Glomerular visceral epithelial cell (primary cell): ENCODE data around the gene TBCK.
A peak's percentile ranks its signal among the peaks of the same experiment; 100 is the strongest.
"Not testable (repeated sequence)": the region's sequence is repeated elsewhere in the genome, so short reads cannot be mapped to it uniquely, and the experiment has no call there.

Experiments used
- DNase-seq: peaks from one replicate; pipeline ENCODE4 v3.0.0-alpha.2; 2016; ENCODE audit errors: extremely low spot score

Gene TBCK

DNA sequence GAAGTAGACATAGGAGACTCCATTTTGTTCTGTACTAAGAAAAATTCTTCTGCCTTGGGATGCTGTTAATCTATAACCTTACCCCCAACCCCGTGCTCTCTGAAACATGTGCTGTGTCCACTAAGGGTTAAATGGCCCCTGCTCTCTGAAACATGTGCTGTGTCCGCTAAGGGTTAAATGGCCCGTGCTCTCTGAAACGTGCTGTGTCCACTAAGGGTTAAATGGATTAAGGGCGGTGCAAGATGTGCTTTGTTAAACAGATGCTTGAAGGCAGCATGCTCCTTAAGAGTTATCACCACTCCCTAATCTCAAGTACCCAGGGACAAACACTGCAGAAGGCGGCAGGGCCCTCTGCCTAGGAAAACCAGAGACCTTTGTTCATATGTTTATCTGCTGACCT, 5.8 kb upstream of the TBCK start:
- not testable (repeated sequence) for DNase-seq

DNA sequence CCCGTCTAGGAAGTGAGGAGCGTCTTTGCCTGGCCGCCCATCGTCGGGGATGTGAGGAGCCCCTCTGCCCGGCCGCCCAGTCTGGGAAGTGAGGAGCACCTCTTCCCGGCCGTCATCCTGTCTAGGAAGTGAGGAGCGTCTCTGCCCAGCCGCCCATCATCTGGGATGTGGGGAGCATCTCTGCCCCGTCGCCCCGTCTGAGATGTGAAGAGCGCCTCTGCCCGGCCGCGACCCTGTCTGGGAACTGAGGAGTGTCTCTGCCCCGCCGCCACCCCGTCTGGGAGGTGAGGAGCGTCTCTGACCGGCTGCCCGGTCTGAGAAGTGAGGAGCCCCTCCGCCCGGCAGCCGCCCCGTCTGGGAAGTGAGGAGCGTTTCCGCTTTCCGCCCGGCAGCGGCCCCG, 5.2 kb upstream of the TBCK start:
- not testable (repeated sequence) for DNase-seq

DNA sequence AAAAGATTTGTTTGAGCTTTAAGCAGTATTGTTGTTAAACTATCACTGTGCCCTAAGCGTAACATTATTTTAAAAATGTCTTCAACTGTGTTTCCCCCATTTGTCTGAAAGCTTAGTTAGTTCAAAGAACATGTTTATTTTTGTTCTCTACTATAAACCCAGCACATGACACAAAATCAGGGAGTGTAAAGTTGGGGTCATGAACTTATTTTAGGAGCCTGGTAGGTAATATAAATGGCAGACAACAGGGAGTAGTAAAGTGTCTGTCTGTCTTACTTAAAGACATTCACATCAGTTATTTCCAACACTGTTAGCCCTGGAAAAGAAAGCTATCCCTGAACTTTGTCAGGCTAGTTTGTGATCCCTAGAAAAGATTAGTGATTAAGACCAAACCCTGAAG, 4.2 kb upstream of the TBCK start:
- no peak for DNase-seq

DNA sequence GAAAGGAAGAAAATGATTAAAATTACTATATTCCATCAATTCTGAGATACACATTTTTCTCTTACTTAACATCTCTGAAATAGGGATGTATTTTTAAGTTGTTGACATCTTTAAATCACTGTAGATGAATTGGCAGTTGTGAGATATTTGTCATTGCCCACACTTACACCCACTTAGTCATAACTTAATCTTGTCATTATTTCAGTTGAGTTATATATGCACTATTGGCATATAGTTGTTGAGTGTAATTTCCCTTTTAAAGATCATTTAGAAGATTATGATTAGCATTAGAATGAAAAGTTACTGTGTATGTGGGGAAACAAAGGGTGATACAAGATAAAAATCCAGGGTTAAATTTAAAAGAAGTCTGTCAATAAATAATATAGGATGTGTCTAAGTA, 2.5 kb upstream of the TBCK start:
- no peak for DNase-seq

DNA sequence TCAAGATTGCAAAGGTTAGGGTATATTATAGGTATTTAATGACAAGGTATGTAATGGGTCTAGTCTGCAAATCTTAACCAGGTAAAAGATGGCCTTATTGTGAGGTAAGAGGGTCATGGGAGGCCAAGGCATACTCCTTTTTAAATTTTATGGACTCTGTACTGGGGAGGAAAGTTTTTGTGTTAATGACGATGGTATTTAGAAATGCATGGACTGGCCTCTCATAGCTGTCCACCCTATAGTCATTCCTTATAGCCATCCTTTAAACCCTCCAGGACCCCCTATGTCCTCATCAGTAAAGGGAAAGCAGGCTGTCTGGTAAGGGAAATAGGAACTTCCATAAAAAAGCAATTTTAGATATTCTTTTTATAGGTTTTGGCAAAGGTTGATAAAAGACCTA, 1.8 kb upstream of the TBCK start:
- no peak for DNase-seq

DNA sequence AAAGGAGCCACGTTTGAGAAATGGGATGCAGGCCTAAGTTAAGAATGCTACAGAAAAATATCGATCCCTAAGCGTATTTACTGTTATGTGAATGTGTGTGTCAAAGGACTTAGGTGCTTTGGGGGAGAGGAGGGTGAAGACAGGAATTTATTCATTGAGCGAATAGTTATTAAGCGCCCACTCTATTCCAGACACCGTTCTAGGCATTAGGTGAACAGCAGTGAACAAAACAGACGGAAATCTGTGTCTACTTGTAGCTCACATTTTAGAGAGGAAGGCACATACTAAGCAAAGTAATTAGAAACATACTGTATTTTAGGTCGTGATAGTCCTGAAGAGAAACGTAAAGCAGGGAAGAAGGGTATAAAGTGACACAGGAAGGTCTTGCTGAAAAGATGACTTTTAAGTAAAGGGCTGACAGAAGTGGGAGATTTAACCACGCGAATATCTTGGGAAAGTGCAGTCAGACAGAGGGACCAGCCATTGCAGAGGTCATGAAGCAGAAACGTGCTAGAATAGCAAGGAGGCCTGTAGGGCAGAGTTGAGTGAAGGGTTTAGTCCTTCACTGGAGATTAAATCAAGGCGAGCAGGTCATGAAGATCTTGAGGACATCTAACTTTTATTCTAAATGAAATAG, 882 bp upstream of the TBCK start:
- DNase-seq, result peak; percentile 12

DNA sequence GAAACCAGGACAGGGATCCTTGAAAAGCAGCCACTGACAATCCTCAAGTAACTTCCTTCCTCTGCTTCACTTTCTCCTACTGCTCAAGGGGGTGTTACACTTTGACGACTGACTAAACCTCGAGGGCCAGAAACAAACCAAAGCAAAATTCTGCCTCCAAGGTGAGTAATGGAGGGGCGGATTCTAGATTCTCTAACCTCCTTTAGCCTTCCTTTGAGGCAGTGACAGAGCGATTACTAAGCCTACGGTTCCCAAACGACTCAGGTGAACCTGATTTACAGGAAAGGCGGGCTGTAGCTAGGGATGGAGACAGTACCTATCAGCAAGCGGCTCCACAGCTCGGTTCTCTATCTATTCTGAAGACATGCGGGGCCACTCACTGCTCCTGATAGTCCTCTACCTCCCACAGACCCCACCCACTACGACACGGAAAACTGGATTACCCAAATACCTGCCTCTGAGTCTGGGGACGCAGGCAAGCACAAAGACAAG, 487 bp downstream of the TBCK start:
- DNase-seq, result peak; percentile 52

DNA sequence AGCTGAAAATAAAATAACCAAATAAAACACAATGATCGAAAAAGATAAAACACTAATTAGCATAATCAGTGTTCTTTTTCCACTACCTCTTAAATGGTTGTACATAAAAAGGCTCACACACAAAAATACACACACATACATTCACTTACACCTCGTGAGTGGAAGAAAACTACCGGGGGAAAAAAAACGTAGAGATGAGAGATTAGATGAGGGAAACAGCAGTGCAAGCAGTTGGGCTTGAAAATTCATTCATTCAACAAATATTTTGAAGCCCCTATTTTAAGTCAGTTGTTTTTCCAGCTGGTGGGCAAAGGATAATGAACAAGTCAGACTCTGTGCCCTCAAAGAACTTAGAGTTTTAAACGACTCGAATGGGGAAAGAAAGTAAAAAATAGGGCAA, 1.0 kb downstream of the TBCK start:
- DNase-seq, result no peak

DNA sequence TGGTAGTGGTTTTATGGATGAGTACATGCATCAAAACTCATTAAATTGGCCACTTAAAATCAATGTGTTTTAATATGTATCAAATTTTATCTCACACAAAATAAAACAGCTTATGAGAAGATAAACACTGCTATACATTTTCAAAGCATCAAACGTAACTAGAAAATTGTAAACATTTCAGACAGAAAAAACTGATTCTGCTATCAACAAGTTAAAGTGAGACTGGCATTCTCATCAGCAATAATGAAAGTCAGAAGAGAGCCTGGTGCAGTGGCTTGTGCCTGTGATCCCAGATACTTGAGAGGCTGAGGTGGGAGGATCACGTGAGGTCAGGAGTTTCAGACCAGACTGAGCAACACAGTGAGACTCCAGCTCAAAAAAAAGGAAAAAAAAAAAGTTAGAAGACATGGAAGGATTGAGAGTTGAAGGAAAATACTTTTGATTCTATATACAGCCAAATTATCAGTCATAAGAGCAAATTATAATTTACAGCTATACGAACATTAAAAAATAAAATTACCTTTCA, 2.9 kb downstream of the TBCK start:
- peak; percentile 13 for DNase-seq

DNA sequence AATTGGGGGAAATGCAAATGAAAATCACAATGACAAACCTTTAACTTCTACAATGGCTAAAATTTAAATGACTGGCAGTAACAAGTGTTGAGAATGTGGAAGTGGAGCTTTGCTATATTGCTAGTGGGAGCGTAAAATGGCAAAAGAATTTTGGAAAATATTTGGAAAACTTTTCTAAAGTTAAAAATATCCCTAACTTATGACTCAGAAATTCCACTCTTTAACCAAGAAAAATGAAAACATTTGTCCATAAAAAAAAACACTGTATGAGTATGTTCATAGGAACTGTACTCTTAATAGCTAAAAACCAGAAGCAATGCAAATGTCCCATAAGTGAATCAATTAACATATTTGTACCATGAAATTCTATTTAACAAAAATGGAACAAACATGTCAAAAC, 3.6 kb downstream of the TBCK start:
- no peak for DNase-seq

DNA sequence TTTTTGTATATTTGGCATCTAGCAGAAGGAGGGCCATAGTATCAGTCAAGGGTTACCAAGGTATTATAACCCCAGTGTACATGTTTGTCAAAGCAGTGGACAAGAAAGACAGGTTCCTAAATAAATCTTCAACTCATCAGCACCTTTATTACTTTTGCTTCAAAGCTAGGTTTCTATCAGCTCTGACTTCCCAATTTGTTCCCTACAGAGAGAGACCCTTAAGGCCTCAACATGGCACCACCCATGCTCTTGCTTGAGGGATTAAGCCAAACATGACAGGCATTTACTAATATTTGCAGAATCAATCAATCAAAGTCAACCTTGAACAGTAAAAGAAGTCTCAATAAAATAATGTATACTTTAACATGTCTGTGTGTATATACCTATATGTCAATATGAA, 9.4 kb downstream of the TBCK start:
- DNase-seq, result no peak

DNA sequence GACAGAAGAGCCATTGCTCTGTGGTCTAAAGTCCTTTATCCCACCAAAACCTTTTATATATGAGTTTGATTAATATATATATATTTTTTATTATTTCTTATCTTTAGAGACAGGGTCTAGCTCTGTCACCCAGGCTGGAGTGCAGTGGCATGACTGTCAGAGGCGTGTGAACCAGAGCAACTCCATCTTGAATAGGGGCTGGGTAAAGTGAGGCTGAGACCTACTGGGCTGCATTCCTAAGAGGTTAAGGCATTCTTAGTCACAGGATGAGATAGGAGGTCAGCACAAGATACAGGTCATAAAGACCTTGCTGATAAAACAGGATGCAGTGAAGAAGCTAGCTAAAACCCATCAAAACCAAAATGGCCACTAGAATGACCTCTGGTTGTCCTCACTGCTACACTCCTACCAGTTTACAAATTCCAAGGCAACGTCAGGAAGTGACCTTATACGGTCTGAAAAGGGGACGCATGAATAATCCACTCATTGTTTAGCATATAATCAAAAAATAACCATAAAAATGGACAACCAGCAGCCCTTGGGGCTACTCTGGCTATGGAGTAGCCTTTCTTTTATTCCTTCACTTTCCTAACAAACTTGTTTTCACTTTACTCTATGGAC, 10.5 kb downstream of the TBCK start:
- no peak for DNase-seq

DNA sequence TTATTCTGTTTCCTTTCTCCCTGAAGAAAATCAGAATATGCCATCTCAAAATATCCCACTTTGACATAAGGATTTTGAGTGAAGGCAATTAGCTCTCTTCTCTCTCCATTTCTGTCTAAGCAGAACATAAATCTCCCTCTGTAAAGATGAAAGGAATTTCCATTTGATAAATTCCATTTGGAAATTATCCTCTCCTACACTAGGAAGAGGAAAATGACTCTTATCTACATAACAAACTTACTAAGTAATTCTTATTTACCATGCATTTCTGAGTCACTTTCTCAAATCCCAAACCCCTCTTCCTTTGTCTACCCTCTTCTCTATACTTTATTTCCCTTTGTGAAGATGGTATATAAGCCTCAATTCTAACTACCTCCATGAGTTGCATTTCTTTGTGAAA, 11.4 kb downstream of the TBCK start:
- no peak for DNase-seq

DNA sequence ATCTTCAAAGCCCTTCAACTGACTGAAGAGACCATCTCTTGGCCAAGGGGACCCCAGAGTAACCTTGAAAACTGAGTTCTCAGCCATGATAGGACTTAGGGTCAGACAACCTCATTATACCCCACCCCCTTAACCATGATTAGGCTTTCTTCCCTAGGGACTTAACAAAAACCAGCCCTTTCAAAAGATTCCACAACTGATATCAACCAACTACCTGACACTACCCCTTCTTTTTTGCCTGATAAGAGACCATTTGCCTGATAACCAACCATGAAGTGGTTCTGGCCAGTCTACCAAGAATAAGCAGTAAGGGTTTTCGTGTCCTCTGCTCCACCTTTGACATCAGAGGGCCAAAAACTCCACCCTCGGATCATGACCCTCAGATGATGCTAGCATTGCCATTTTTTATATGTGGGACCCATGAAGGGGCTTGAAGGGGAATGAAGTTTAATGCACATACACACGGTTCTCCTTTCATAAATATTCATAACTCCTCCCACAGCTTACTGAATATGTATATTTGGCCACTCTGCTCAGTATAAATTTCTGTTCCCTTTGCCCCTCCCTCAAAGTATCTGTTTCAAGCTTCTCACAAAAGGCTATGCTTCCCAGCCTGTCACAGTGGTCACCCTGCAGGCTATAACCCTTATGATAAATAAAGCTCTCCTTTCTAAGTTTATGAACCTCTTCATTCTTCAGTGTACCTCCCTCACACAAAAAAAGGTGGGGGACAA, 12.3 kb downstream of the TBCK start:
- DNase-seq, result no peak

DNA sequence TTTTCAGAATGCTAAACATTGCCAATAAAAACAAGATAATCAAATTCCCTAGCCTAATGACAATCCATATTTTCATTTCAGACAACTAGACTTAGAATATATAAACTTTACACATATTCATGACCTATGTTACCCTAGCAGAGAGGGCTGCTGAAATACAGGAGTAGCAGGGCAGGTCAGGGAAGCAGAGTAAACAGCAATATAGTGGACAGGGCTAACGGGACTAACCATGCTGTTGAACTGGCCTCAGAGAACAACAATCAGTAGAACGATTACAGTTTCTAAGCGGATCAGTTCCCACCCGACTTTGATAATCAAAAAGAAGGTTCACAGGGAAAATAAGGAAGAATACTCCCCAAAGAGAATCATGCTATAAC, 14.0 kb downstream of the TBCK start:
- DNase-seq, result no peak

DNA sequence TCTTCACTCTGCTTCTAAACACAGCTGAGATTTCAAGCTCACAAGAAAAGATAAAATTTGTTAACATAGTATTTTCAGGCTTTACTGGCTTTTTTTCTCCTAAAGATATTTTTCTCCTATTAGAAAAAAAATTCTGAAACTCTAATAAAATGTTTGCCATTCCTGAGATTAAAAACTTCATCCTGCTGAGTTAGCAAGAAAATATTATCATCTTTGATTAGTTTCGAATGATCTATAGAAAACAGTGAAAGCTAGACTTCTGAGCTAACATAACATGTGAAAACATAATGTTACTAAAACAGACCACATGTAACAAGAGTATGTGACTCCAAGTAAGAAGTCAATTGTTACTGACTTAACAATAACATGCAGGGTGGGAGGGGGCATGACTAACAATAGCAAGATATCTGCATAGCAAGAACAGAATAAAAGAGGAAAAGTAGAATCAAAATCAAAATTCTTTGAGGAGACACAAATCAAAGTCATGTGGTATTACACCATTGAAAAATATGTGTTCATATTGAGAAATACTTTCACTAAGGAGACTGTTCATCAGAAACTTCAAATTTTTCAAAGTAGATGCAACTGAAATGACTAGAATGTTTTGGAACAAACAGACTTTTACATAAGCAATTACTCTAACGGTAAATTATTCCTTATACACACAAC, 14.5 kb downstream of the TBCK start:
- DNase-seq, result no peak

DNA sequence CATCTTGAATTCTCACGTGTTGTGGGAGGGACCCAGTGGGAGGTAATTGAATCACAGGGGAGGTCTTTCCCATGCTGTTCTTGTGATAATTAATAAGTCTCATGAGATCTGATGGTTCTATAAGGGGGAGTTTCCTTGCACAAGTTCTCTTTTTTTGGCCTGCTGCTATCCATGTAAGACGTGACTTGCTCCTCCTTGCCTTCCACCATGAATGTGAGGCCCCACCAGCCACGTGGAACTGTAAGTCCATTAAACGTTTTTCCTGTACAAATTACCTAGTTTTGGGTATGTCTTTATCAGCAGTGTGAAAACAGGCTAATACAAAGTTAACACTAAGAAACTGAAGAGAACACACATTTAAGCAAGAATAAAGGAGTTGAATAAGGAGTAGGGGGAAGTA, 16.0 kb downstream of the TBCK start:
- no peak for DNase-seq

DNA sequence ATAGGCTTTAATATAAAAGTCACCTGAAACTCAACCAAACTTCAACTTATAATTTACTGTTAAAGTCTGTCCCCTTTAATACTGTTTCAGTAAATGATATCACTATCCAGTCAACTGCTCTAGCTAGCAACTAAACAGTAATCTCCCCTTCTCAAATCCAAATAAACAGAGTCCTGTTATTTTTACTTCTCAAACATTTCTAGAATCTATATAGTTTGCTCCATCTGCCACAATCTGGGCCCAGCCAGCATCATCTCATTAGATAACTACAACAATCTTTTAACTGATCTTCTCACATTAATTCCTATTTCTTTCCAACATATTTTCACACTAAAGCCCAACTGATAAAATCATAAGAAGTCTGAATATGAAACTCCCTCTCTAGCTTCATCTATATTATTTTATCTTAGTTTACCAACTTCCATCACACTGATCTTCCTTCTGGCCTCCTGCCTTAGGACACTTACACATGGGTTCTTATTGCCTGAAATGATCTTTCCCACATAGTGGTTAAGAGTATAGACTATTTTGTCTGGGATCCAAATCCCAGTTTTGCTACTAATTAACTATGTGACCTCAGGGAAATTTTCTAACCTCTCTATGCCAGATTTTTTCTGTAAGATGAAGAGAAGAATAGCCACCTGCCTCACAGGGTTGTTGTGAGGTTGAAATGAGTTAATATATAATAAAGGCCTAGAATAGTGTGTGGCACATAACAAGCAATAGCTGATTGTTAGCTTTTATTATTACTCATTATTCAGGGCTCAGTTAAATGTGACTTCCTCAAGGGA, 18.6 kb downstream of the TBCK start:
- DNase-seq, result peak; percentile 68

DNA sequence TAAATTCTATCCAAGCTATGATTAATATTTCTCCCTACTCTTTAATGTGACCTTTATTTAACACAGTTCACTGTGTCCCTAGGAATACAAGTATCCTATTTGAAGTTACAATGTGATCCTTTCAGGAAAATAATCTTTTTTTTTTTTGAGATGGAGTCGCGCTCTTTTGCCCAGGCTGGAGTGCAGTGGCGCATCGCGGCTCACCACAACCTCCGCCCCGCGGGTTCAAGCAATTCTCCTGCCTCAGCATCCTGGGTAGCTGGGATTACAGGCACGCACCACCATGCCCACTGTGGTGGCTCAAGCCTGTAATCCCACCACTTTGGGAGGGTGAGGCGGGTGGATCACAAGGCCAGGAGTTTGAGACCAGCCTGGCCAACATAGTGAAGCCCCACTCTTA, 21.9 kb downstream of the TBCK start:
- DNase-seq, result no peak

DNA sequence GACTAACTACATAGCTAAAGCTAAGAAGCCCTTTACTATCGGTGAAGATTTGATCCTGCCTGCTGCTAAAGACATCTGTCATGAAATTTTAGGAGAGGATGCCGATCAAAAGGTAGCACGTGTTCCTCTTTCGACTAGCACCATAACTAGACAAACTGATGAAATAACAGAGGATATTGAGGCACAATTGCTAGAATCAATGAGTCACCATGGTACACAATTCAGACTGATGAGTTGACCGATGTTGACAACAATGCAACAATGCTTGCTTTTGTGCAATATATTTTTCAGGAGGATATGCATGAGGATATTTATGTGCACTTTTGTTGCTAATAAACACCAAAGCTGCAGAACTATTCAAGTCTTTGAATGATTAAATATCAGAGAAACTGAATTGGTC, 24.3 kb downstream of the TBCK start:
- no peak for DNase-seq

DNA sequence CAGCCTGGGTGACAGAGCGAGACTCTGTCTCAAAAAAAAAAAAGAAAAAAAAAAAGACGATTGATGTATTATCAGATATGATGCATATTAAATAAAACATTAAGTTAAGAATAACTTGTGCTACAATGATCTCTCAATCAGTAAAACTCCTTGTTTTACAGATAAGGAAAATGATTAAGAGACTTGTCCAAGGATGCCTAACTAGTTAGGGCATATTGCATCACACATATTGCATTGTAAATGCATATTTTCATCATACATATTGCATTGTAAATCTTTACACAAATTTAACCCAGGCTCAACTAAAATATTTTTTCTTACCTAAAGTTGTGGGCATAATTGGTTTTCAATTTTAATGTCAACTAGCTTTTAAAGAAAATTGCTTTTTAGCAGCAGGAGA, 26.3 kb downstream of the TBCK start:
- DNase-seq, result no peak
